ENCODE measurements around the gene PHLDB1. TPM values are rescaled to one million over a fixed set of nuclear protein-coding genes. Genes with fewer than 3 reads are reported as not detected.

The PHLDB1 gene
- total RNA-seq, 2 donors from 2014 or later = 102 to 105 TPM

- Histone ChIP-seq H3K4me1 (peaks cover 0 to 78% of the 10 kb centered on the region in 2 donors), H3K9me3 (no peaks in the 10 kb centered on the region), H3K27me3 (no peaks in the 10 kb centered on the region), H3K36me3 (peaks cover 87% of the 10 kb centered on the region), H3K27ac (peak overlapping the region; percentile 68 to 86), H3K4me3 (no peak overlapping the region)
- DNase-seq (ENCODE audit: low spot score) = no peak
- no peak for TF ChIP-seq CTCF (IDR thresholded peaks at IDR 0.05)
Measured at GRCh38 chr11:118628861-118629549, 21.6 kb downstream of the PHLDB1 start.

- DNase-seq (ENCODE audit: low spot score) = no peak
- H3K4me1 ChIP-seq = peaks cover 0 to 85% of the 10 kb centered on the region in 2 donors
- H3K9me3 ChIP-seq = no peaks in the 10 kb centered on the region
- H3K27me3 ChIP-seq = no peaks in the 10 kb centered on the region
- no peak overlapping the region for H3K4me3 ChIP-seq
- H3K27ac ChIP-seq = peak overlapping the region in 1 of 2 donors; percentile 68
- no peak for TF ChIP-seq CTCF (IDR thresholded peaks at IDR 0.05)
- peaks cover 80% of the 10 kb centered on the region for H3K36me3 ChIP-seq
Measured at GRCh38 chr11:118629761-118630661, 22.6 kb downstream of the PHLDB1 start.

DNA sequence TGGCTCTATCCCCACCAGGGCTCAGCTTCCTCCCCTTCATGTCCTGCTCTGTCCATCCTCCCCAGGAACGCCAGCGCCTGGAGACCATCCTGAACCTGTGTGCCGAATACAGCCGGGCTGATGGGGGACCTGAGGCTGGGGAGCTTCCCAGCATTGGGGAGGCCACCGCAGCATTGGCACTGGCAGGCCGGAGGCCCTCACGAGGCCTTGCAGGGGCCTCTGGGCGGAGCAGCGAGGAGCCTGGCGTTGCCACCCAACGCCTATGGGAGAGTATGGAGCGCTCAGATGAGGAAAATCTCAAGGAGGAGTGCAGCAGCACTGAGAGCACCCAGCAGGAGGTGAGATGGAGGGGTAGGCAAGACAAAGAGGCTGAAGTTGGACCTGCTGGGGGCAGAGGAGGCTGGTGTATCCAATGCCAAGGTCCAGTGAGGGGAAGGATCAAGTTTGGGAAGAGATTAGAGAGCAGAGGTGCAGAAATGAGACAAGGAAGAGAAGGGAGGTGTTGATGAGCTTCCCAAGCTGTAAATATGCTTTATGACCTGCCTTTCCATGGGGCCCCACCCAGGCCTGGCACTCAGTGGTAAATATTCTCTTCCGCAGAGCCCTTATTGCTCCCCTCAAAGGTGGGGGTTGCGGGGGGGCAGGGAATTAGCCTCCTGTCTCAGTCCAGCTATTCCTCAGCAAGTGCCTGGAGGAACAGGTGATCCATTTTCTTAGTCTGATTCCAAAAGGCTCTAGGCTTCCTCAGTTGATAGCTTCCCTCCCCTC lies 23.9 kb downstream of the PHLDB1 start:
- no peak for DNase-seq (ENCODE audit: low spot score)
- H3K36me3 ChIP-seq = peaks cover 79% of the 10 kb centered on the region
- H3K27me3 ChIP-seq = no peaks in the 10 kb centered on the region
- H3K27ac ChIP-seq = no peak overlapping the region
- H3K9me3 ChIP-seq = no peaks in the 10 kb centered on the region
- no peak overlapping the region for H3K4me3 ChIP-seq
- TF ChIP-seq CTCF (IDR thresholded peaks at IDR 0.05) = no peak
- peaks cover 0 to 93% of the 10 kb centered on the region in 2 donors for H3K4me1 ChIP-seq

DNA sequence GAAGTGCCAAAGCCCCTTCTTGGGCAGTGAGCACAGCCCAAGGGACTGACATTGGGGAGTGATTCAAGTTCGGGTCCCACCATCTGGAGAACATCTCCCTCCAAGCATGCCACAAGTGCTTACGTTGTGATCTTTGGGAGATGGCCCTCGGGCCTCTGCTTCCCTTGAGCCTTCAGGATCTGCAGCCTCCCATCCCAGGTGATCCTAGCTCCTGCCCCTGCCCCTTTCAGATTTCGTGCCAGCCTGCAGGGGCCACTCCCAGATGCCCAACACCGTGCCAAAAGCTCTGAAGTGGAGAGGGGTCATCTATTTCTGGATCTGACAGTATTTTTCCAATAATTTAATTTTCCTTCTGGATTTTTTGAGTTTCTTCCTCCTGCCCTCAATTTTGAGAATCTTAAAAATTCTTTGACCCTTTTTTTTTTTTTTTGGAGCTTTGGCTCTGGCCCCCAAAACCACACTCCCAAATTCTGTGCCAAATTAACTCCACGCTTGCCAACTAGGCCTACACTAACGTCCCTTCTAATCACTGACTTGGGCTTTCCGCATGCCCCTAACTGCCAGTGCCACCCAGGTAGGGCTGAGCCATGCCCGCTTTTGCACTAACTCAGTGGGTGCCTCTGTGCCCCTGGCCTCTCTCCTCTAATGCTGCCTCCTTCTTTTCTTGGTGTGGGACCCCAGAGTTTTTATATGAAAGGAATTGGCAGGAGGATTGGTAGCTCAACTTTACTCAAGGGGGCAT lies 25.3 kb downstream of the PHLDB1 start:
- Histone ChIP-seq H3K27ac (peak overlapping the region; percentile 10 to 74), H3K27me3 (no peaks in the 10 kb centered on the region), H3K9me3 (no peaks in the 10 kb centered on the region), H3K4me3 (no peak overlapping the region), H3K36me3 (peaks cover 78% of the 10 kb centered on the region), H3K4me1 (peaks cover 0 to 90% of the 10 kb centered on the region in 2 donors)
- no peak for TF ChIP-seq CTCF (IDR thresholded peaks at IDR 0.05)
- DNase-seq (ENCODE audit: low spot score) = no peak

DNA sequence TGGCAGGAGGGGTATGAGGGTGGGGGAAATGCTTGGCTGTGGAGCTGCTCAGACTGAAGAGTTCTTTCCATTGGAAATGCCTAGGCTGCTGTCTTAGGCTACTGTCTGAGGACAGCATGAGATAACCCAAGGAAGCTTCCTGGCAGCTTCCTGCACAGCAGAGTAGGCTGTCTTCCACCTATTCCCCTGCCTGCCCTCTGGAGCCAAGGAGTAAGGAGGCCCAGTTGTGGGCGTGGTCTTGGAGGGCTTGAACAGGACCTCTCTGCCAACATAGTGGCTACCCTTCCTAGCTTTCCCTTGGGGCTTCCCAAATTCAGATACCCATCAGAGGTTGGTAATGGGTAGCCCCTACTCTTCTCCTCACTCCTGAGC lies 25.9 kb downstream of the PHLDB1 start:
- no peaks in the 10 kb centered on the region for H3K27me3 ChIP-seq

More for the DNA sequence above, 25.9 kb downstream of the PHLDB1 start:
- TF ChIP-seq CTCF (IDR thresholded peaks at IDR 0.05) = no peak
- Histone ChIP-seq H3K9me3 (no peaks in the 10 kb centered on the region), H3K4me1 (peaks cover 0 to 85% of the 10 kb centered on the region in 2 donors), H3K36me3 (peaks cover 74% of the 10 kb centered on the region), H3K27ac (peak overlapping the region in 1 of 2 donors; percentile 74), H3K4me3 (no peak overlapping the region)
- no peak for DNase-seq (ENCODE audit: low spot score)

Data from right atrium auricular region (tissue), 2 donors.